Thoracic aorta endothelial cell (primary cell): Measurements from ENCODE around the gene L3MBTL4. TPM values are rescaled to one million over a fixed set of nuclear protein-coding genes. Genes with fewer than 3 reads are reported as not detected.

Experiments
- small RNA-seq: library from RNA; depleted of rRNA; stranded (forward); fragments of <200 nt; gene quantifications from one replicate; pipeline ENCODE3, GENCODE V24; 2012
- total RNA-seq: library from RNA; depleted of rRNA; stranded (reverse); fragments of >200 nt; gene quantifications from 2 replicates; pipeline ENCODE4 v1.2.3, GENCODE V29; 2012

The L3MBTL4 gene
- total RNA-seq = under 0.01 and 0.57 TPM in 2 replicates

DNA sequence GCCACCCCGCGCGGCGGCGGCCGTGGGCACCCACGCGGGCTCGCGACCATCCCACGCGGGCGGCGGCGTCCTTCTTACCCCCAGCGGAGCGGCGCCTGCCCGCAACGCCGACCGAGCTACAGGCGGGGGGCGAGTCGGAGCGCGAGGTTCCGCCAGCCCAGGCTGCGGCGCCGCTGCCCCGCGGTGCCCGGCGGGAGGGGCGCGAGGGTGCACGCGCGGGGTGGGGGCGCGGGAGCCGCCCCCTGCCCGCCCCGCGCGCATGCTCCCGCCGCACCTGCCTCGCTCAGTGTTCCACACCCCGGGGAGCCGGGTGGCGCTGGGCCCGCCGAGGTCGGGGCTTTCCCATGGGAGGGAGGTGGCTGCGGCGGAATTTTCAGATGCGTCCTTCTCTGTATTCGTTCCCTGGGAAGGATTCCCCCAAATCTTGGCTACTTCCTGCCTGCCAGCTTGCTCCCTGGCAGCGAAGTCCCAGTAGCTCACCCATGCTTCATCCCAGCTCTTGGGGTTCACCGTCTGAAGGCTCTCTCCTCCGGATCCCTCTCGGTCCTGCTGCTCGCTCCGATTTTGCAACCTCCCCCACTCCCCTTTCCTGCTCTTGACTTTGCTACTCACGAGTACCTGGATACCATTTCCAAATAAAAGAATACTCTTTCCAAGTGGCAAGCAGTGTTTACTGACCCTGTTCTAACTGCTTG lies at the start of gene L3MBTL4:
L3MBTL4 (minus strand) TSS at position 189 of the 695 bp plus-strand sequence. CDS start 103,286 bp downstream, outside the sequence.

Small RNA genes within 50 kb of the gene (small RNA-seq; reads per million reads assigned to genes)
- not detected for gene RNU5F-3P
- not detected for gene RNU6-349P
